Activated naive CD4-positive, alpha-beta T cell treated with anti-CD3 and anti-CD28 coated beads, Interleukin-2, amount 50 U/mL, for 24 hours (primary cell): Measurements from ENCODE around the gene ACSF3.
A peak's percentile ranks its signal among the peaks of the same experiment; 100 is the strongest.

ENCODE experiments used
- H3K27ac Mint-ChIP-seq: one replicate; pipeline ENCODE4 v1.8.0; 2021; ENCODE audit warnings: mild to moderate bottlenecking, mixed read lengths
- H3K27me3 Mint-ChIP-seq: one replicate; pipeline ENCODE4 v1.8.0; 2021; ENCODE audit warnings: mixed read lengths
- H3K36me3 Mint-ChIP-seq: one replicate; pipeline ENCODE4 v1.8.0; 2021; ENCODE audit warnings: mixed read lengths
- H3K4me1 Mint-ChIP-seq: one replicate; pipeline ENCODE4 v1.8.0; 2021; ENCODE audit warnings: mixed read lengths
- H3K4me3 Mint-ChIP-seq: one replicate; pipeline ENCODE4 v1.8.0; 2021; ENCODE audit warnings: mild to moderate bottlenecking, mixed read lengths
- H3K9me3 Mint-ChIP-seq: one replicate; pipeline ENCODE4 v1.8.0; 2021; ENCODE audit warnings: mixed read lengths

The ACSF3 gene

GRCh38 chr16:89052890-89053724 is 40.5 kb upstream of the ACSF3 start:
- no peaks in the 10 kb centered on the region for H3K36me3 Mint-ChIP-seq
- H3K27me3 Mint-ChIP-seq = no peaks in the 10 kb centered on the region
- no peak overlapping the region for H3K27ac Mint-ChIP-seq
- H3K9me3 Mint-ChIP-seq = no peaks in the 10 kb centered on the region
- no peaks in the 10 kb centered on the region for H3K4me1 Mint-ChIP-seq
- H3K4me3 Mint-ChIP-seq = peak overlapping the region; percentile 87

- Mint-ChIP-seq H3K36me3 (no peaks in the 10 kb centered on the region), H3K4me3 (no peak overlapping the region), H3K27me3 (no peaks in the 10 kb centered on the region), H3K27ac (no peak overlapping the region), H3K9me3 (no peaks in the 10 kb centered on the region), H3K4me1 (no peaks in the 10 kb centered on the region)
Observed at GRCh38 chr16:89053725-89054029, 40.0 kb upstream of the ACSF3 start.

- Mint-ChIP-seq H3K4me3 (no peak overlapping the region), H3K36me3 (no peaks in the 10 kb centered on the region), H3K9me3 (no peaks in the 10 kb centered on the region), H3K27ac (no peak overlapping the region), H3K27me3 (no peaks in the 10 kb centered on the region), H3K4me1 (no peaks in the 10 kb centered on the region)
Observed at GRCh38 chr16:89054261-89054661, 39.4 kb upstream of the ACSF3 start.

- H3K27me3 Mint-ChIP-seq = no peaks in the 10 kb centered on the region
- no peak overlapping the region for H3K27ac Mint-ChIP-seq
- no peak overlapping the region for H3K4me3 Mint-ChIP-seq
- no peaks in the 10 kb centered on the region for H3K4me1 Mint-ChIP-seq
- no peaks in the 10 kb centered on the region for H3K36me3 Mint-ChIP-seq
- H3K9me3 Mint-ChIP-seq = no peaks in the 10 kb centered on the region
Observed at GRCh38 chr16:89054714-89055113, 38.9 kb upstream of the ACSF3 start.

- Mint-ChIP-seq H3K9me3 (no peaks in the 10 kb centered on the region), H3K27ac (no peak overlapping the region), H3K4me3 (no peak overlapping the region), H3K27me3 (no peaks in the 10 kb centered on the region), H3K4me1 (no peaks in the 10 kb centered on the region), H3K36me3 (no peaks in the 10 kb centered on the region)
Observed at GRCh38 chr16:89055313-89055712, 38.3 kb upstream of the ACSF3 start.

- Mint-ChIP-seq H3K9me3 (no peaks in the 10 kb centered on the region), H3K4me1 (no peaks in the 10 kb centered on the region), H3K27ac (no peak overlapping the region), H3K27me3 (no peaks in the 10 kb centered on the region), H3K36me3 (no peaks in the 10 kb centered on the region), H3K4me3 (no peak overlapping the region)
Observed at GRCh38 chr16:89055894-89056555, 37.6 kb upstream of the ACSF3 start.

GRCh38 chr16:89056592-89056991 is 37.1 kb upstream of the ACSF3 start:
- Mint-ChIP-seq H3K9me3 (no peaks in the 10 kb centered on the region), H3K36me3 (no peaks in the 10 kb centered on the region), H3K4me3 (no peak overlapping the region), H3K27me3 (no peaks in the 10 kb centered on the region), H3K27ac (no peak overlapping the region), H3K4me1 (no peaks in the 10 kb centered on the region)

GRCh38 chr16:89057738-89058137 is 35.9 kb upstream of the ACSF3 start:
- no peaks in the 10 kb centered on the region for H3K27me3 Mint-ChIP-seq
- H3K27ac Mint-ChIP-seq = no peak overlapping the region
- no peaks in the 10 kb centered on the region for H3K4me1 Mint-ChIP-seq
- no peaks in the 10 kb centered on the region for H3K36me3 Mint-ChIP-seq
- H3K4me3 Mint-ChIP-seq = no peak overlapping the region
- no peaks in the 10 kb centered on the region for H3K9me3 Mint-ChIP-seq

- Mint-ChIP-seq H3K27ac (no peak overlapping the region), H3K4me3 (no peak overlapping the region), H3K27me3 (no peaks in the 10 kb centered on the region), H3K4me1 (no peaks in the 10 kb centered on the region), H3K36me3 (no peaks in the 10 kb centered on the region), H3K9me3 (no peaks in the 10 kb centered on the region)
Observed at GRCh38 chr16:89058812-89059211, 34.8 kb upstream of the ACSF3 start.

- Mint-ChIP-seq H3K4me1 (no peaks in the 10 kb centered on the region), H3K36me3 (no peaks in the 10 kb centered on the region)
Observed at GRCh38 chr16:89060207-89060794, 33.4 kb upstream of the ACSF3 start.

GRCh38 chr16:89061086-89061485 is 32.6 kb upstream of the ACSF3 start:
- no peaks in the 10 kb centered on the region for H3K36me3 Mint-ChIP-seq
- H3K9me3 Mint-ChIP-seq = no peaks in the 10 kb centered on the region
- H3K27me3 Mint-ChIP-seq = no peaks in the 10 kb centered on the region
- H3K27ac Mint-ChIP-seq = no peak overlapping the region
- no peaks in the 10 kb centered on the region for H3K4me1 Mint-ChIP-seq
- H3K4me3 Mint-ChIP-seq = no peak overlapping the region

More at GRCh38 chr16:89060207-89060794, 33.4 kb upstream of the ACSF3 start:
- Mint-ChIP-seq H3K4me3 (no peak overlapping the region), H3K27me3 (no peaks in the 10 kb centered on the region), H3K27ac (no peak overlapping the region), H3K9me3 (no peaks in the 10 kb centered on the region)

GRCh38 chr16:89061590-89062380 is 31.9 kb upstream of the ACSF3 start:
- Mint-ChIP-seq H3K27ac (peak overlapping the region; percentile 35), H3K9me3 (no peaks in the 10 kb centered on the region), H3K27me3 (no peaks in the 10 kb centered on the region), H3K36me3 (no peaks in the 10 kb centered on the region), H3K4me1 (no peaks in the 10 kb centered on the region), H3K4me3 (no peak overlapping the region)

- Mint-ChIP-seq H3K27me3 (no peaks in the 10 kb centered on the region), H3K4me3 (no peak overlapping the region), H3K36me3 (no peaks in the 10 kb centered on the region), H3K9me3 (no peaks in the 10 kb centered on the region), H3K27ac (peak overlapping the region; percentile 35), H3K4me1 (no peaks in the 10 kb centered on the region)
Observed at GRCh38 chr16:89062389-89063345, 31.0 kb upstream of the ACSF3 start.

GRCh38 chr16:89063768-89064320 is 29.8 kb upstream of the ACSF3 start:
- Mint-ChIP-seq H3K27ac (no peak overlapping the region), H3K4me3 (no peak overlapping the region), H3K36me3 (no peaks in the 10 kb centered on the region), H3K27me3 (no peaks in the 10 kb centered on the region), H3K9me3 (no peaks in the 10 kb centered on the region), H3K4me1 (no peaks in the 10 kb centered on the region)
